C4-2B (cell line): ENCODE results near the gene VAV3.

ENCODE experiments used
- H3K27ac ChIP-seq: fragments of 450-650 bp; 2 replicates; pipeline ENCODE4 v1.5.1; 2017
- CTCF ChIP-seq: fragments of 450-650 bp; conservative IDR thresholded peaks from 2 replicates; pipeline ENCODE4 v1.5.1; 2017; ENCODE audit warnings: mild to moderate bottlenecking
- ZFX ChIP-seq: fragments of 450-650 bp; IDR thresholded peaks from 2 replicates; pipeline ENCODE4 v1.6.1; 2017

The VAV3 gene

GRCh38 chr1:107942814-107943213 lies 22.2 kb downstream of the VAV3 start:
- no peak overlapping the region for H3K27ac ChIP-seq
- TF ChIP-seq CTCF (no peak), ZFX (no peak)

- TF ChIP-seq CTCF (no peak), ZFX (no peak)
- H3K27ac ChIP-seq: no peak overlapping the region
These were observed 23.4 kb downstream of the VAV3 start for GRCh38 chr1:107941531-107941930.

- no peak overlapping the region for H3K27ac ChIP-seq
- TF ChIP-seq CTCF (no peak), ZFX (no peak)
These were observed 23.9 kb downstream of the VAV3 start for GRCh38 chr1:107941123-107941522.

GRCh38 chr1:107940701-107941100 lies 24.3 kb downstream of the VAV3 start:
- TF ChIP-seq ZFX: no peak
- no peak for TF ChIP-seq CTCF

GRCh38 chr1:107940017-107940577 lies 24.9 kb downstream of the VAV3 start:
- TF ChIP-seq ZFX (no peak), CTCF (0 out of 2 replicates have a peak, but pooled peaks have one; percentile 10)
- no peak overlapping the region for H3K27ac ChIP-seq

More at GRCh38 chr1:107940701-107941100, 24.3 kb downstream of the VAV3 start:
- no peak overlapping the region for H3K27ac ChIP-seq

- H3K27ac ChIP-seq: no peak overlapping the region
- TF ChIP-seq CTCF (no peak), ZFX (no peak)
These were observed 25.7 kb downstream of the VAV3 start for GRCh38 chr1:107939256-107939655.

GRCh38 chr1:107936498-107937481 lies 28.2 kb downstream of the VAV3 start:
- no peak overlapping the region; the same call in 1 of the 2 replicates for H3K27ac ChIP-seq

More at GRCh38 chr1:107936498-107937481, 28.2 kb downstream of the VAV3 start:
- TF ChIP-seq CTCF: peak; percentile 24
- TF ChIP-seq ZFX: no peak
